PC-3 (cell line): ENCODE results near the gene ANKDD1A. TPM values are rescaled to one million over a fixed set of nuclear protein-coding genes. Genes with fewer than 3 reads are reported as not detected.

Experiments
- ATAC-seq: fragments of 200-7000 bp; cut with Tn5 transposase; 2 replicates; pipeline ENCODE4 v1.9.1; 2020; ENCODE audit warnings: mild to moderate bottlenecking, moderate library complexity
- BruUV-seq: library from RNA; stranded (reverse); fragments of 400-500 nt; replicated peaks from 2 replicates; lab custom pipeline; 2021; lab: Mats Ljungman, UMichigan
- CTCF ChIA-PET: fragments of 300-600 bp; sonication (Branson Sonifier 250); formaldehyde crosslinking; loops from one replicate; lab custom pipeline; 2022; ENCODE audit warnings: antibody characterized with exemption; lab: Charles Lee
- POLR2A ChIA-PET: fragments of 300-600 bp; sonication (Branson Sonifier 250); formaldehyde crosslinking; loops from one replicate; lab custom pipeline; 2022; ENCODE audit warnings: antibody characterized with exemption; ENCODE audit not compliant: unreplicated experiment; lab: Charles Lee
- DNase-seq: peaks from one replicate; pipeline ENCODE4 v3.0.0-alpha.2; 2015
- H2AFZ ChIP-seq: fragments of 300-600 bp; sonication (generic); 2 replicates; pipeline ENCODE4 v1.6.0; 2016; ENCODE audit warnings: antibody characterized with exemption, low read length
- H3F3A ChIP-seq: fragments of 300-600 bp; sonication (generic); one replicate; pipeline ENCODE4 v1.6.0; 2017; ENCODE audit warnings: antibody characterized with exemption, low read length, control low read depth, mild to moderate bottlenecking; ENCODE audit not compliant: unreplicated experiment
- H3K27ac ChIP-seq: fragments of 300-600 bp; sonication (generic); 2 replicates; pipeline ENCODE4 v1.5.1; 2016; ENCODE audit warnings: mild to moderate bottlenecking, low read length
- H3K27me3 ChIP-seq: fragments of 300-600 bp; sonication (generic); 2 replicates; pipeline ENCODE4 v1.6.1; 2016; ENCODE audit warnings: low read length, mixed read lengths
- H3K36me3 ChIP-seq: fragments of 300-600 bp; sonication (generic); 2 replicates; pipeline ENCODE4 v1.6.1; 2016; ENCODE audit warnings: low read depth, mixed run types, low read length, mixed read lengths
- H3K4me1 ChIP-seq: fragments of 300-600 bp; sonication (generic); 2 replicates; pipeline ENCODE4 v1.5.1; 2016; ENCODE audit warnings: low read length; ENCODE audit not compliant: insufficient read depth
- H3K4me2 ChIP-seq: fragments of 300-600 bp; sonication (generic); 2 replicates; pipeline ENCODE4 v1.6.0; 2016; ENCODE audit warnings: low read length
- H3K4me3 ChIP-seq: fragments of 300-600 bp; sonication (generic); 2 replicates; pipeline ENCODE4 v1.5.1; 2016; ENCODE audit warnings: mild to moderate bottlenecking, low read length, mixed read lengths
- H3K79me2 ChIP-seq: fragments of 300-600 bp; sonication (generic); 2 replicates; pipeline ENCODE4 v1.6.1; 2017; ENCODE audit warnings: low read length, mixed read lengths
- H3K9ac ChIP-seq: fragments of 300-600 bp; sonication (generic); 2 replicates; pipeline ENCODE4 v1.6.0; 2016; ENCODE audit warnings: mild to moderate bottlenecking, low read length
- H3K9me2 ChIP-seq: fragments of 300-600 bp; sonication (generic); replicated peaks from 2 replicates; pipeline ENCODE4 v1.6.1; 2016; ENCODE audit warnings: mixed run types, low read length, mixed read lengths
- H3K9me3 ChIP-seq: fragments of 300-600 bp; sonication (generic); 2 replicates; pipeline ENCODE4 v1.6.1; 2016; ENCODE audit warnings: low read length, mixed read lengths
- H4K20me1 ChIP-seq: fragments of 300-600 bp; sonication (generic); 2 replicates; pipeline ENCODE4 v1.6.1; 2016; ENCODE audit warnings: low read length, mixed read lengths
- CTCF ChIP-seq: fragments of 300-600 bp; sonication (generic); conservative IDR thresholded peaks from 2 replicates; pipeline ENCODE4 v1.5.1; 2017; ENCODE audit warnings: antibody characterized with exemption, low read depth, mild to moderate bottlenecking, low read length
- EZH2 ChIP-seq: fragments of 300-600 bp; sonication (generic); IDR thresholded peaks from one replicate; pipeline ENCODE4 v1.6.1; 2017; ENCODE audit warnings: antibody characterized with exemption, mild to moderate bottlenecking, low read length; ENCODE audit not compliant: unreplicated experiment
- EZH2phosphoT487 ChIP-seq: fragments of 300-600 bp; sonication (generic); IDR thresholded peaks from 2 replicates; pipeline ENCODE4 v1.6.1; 2018; ENCODE audit warnings: mild to moderate bottlenecking, antibody characterized with exemption, low read length, borderline replicate concordance
- intact Hi-C: fragments of 100-400 bp; cut with micrococcal nuclease; formaldehyde crosslinking; loops from 2 replicates; pipeline ENCODE4 v1.9.0; 2023
- total RNA-seq: library from RNA; depleted of rRNA; stranded (reverse); fragments of >200 nt; gene quantifications from 2 replicates; pipeline ENCODE4 v1.2.3, GENCODE V29; 2014

The ANKDD1A gene
- total RNA-seq, 1 experiment from 2014 or later, result 8.9 TPM

DNA sequence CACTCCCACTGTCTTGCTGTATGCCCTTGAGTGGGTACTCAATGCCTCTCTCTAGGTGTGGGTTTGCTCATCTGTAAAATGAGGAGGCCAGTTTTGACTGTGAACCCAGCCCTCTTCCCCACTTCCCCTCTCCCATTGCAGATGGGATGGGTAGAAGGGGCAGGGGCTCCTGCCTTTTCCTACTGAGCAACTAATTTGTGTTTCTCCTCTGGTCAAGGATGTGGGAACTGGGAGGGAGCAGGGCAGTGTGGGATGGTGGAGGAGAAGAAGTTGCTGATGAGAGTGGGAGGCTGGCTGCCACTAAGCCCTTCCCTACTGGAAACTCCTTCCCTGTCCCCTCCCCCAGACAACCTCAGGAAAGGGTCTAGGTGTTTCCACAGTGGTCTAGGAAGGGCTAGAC is 20.1 kb upstream of the ANKDD1A start:
- Histone ChIP-seq H3K79me2 (no peaks in the 10 kb centered on the region), H3K9me3 (no peaks in the 10 kb centered on the region), H3K9ac (no peak overlapping the region), H3K4me1 (0 out of 2 replicates have a peak, but pooled peaks cover 7% of the 10 kb centered on the region), H3K4me2 (no peak overlapping the region), H3K4me3 (no peak overlapping the region), H4K20me1 (no peaks in the 10 kb centered on the region), H3K36me3 (no peaks in the 10 kb centered on the region), H3K9me2 (no peaks in the 10 kb centered on the region), H3K27ac (no peak overlapping the region), H2AFZ (no peak overlapping the region), H3F3A (no peaks in the 10 kb centered on the region), H3K27me3 (no peaks in the 10 kb centered on the region)
- CTCF ChIA-PET, result no interaction called here
- no TSS peak for BruUV-seq
- TF ChIP-seq CTCF (no peak), EZH2 (no peak), EZH2phosphoT487 (no peak)
- DNase-seq (no peak), ATAC-seq (no peak)
- intact Hi-C loops, result no loop called here
- POLR2A ChIA-PET, result interaction anchor here (0.6 kb wide), 1 partner anchor 8 kb away, joined by 5 read pairs; no protein-coding TSS in a partner anchor

DNA sequence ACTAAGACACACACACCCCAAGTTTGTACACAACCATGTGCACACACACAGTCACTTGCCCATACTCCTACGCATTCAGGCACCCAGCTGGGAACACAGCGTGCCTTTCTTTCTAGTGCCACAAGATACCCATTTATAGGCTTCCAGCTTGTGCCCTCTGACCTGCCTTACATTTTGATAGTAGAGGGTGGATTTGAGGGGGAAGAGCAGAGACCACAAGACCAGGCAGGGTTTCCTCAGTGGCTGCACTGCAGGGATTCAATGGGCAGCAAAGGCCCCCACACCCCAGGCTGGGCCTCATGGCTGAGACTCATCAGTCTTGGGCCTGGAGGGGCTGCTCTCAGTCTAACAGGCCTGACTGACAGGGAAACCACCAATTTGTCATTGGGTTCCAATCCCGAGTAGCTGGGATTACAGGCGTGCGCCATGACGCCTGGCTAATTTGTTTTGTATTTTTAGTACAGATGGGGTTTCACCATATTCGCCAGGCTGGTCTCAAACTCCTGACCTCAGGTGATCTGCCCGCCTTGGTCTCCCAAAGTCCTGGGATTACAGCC is 18.8 kb upstream of the ANKDD1A start:
- TF ChIP-seq EZH2, result no peak
- intact Hi-C loops, result no loop called here
- BruUV-seq, result no TSS peak
- no peak overlapping the region for H3K27ac ChIP-seq
- no peaks in the 10 kb centered on the region for H4K20me1 ChIP-seq
- H3F3A ChIP-seq, result no peaks in the 10 kb centered on the region
- no peaks in the 10 kb centered on the region for H3K9me3 ChIP-seq
- DNase-seq, result no peak
- no peak overlapping the region for H3K4me3 ChIP-seq
- H3K27me3 ChIP-seq, result no peaks in the 10 kb centered on the region
- no peak overlapping the region for H3K9ac ChIP-seq
- no peak overlapping the region for H3K4me2 ChIP-seq
- H2AFZ ChIP-seq, result no peak overlapping the region
- H3K4me1 ChIP-seq, result peaks cover 16% of the 10 kb centered on the region
- ATAC-seq, result no peak
- POLR2A ChIA-PET, result no interaction called here
- CTCF ChIA-PET, result no interaction called here
- no peaks in the 10 kb centered on the region for H3K9me2 ChIP-seq
- no peaks in the 10 kb centered on the region for H3K79me2 ChIP-seq
- H3K36me3 ChIP-seq, result no peaks in the 10 kb centered on the region

DNA sequence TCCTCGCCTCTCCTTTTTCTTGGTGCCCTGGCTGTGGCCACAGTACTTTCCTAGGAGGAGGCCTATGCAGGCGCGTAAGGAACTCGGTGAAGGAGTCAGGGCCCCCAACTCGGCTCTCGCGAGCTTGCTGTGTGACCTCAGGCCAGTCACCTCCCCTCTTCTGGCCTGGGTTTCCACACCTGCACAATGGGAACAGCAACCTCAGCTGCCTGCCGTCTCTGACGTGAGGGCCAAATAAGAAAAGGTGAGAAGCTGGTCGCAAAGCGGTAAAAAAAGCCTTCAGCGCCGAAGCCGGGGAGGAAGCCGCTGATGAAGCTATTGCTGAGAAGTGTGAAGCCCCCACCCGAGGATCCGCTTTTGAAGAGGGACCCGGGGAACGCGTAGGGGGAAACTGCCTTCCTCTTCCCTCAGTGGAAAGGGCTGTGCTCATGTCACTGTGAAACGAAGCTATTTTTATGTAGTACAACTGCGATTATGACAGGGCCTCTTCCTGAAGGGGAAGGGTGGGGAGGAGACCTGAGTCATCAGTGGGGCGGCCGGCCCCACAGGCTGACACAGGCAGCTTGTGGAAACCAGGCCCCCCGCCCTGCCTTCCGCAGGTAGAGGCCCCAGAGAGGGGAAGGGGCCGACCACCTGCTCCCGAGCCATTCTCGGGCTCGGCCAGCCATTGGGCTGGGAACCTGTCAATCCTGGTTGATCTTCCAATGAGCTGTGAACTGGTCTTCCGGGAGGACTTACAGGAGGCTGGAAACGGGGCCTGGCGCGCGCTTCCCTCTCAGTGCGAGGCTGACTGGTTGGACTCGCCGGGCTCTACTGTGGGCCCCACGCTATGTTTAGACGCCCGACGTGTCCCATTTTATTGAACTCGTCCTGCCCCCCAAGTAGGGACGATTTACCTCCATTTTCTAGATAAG is 18.0 kb upstream of the ANKDD1A start:
- no peaks in the 10 kb centered on the region for H3K27me3 ChIP-seq
- peak; percentile 43 for ATAC-seq
- no peaks in the 10 kb centered on the region for H3K36me3 ChIP-seq
- H4K20me1 ChIP-seq, result no peaks in the 10 kb centered on the region
- POLR2A ChIA-PET, result interaction anchor here (0.6 to 0.7 kb wide), 3 partner anchors 60 to 302 kb away, joined by 5 read pairs; no protein-coding TSS in a partner anchor
- H3K79me2 ChIP-seq, result no peaks in the 10 kb centered on the region
- no peaks in the 10 kb centered on the region for H3K9me3 ChIP-seq
- no peak overlapping the region for H3K9ac ChIP-seq
- CTCF ChIA-PET, result no interaction called here
- H2AFZ ChIP-seq, result peak overlapping the region; percentile 60
- peaks cover 16% of the 10 kb centered on the region for H3K4me1 ChIP-seq
- TF ChIP-seq EZH2 (no peak), EZH2phosphoT487 (no peak), CTCF (no peak)
- H3K4me3 ChIP-seq, result no peak overlapping the region
- no peak overlapping the region for H3K4me2 ChIP-seq
- H3F3A ChIP-seq, result no peaks in the 10 kb centered on the region
- H3K27ac ChIP-seq, result no peak overlapping the region
- peak; percentile 40 for DNase-seq
- H3K9me2 ChIP-seq, result no peaks in the 10 kb centered on the region
- no TSS peak for BruUV-seq
- intact Hi-C loops, result no loop called here
